Lower lobe of right lung (tissue), 2 donors: ENCODE measurements around the gene MAP3K5. TPM values are rescaled to one million over a fixed set of nuclear protein-coding genes. Genes with fewer than 3 reads are reported as not detected.
A peak's percentile ranks its signal among the peaks of the same experiment; 100 is the strongest.

ENCODE experiments used
- ATAC-seq, 2 donors: fragments of 200-7000 bp; cut with Tn5 transposase; one replicate each; pipeline ENCODE4 v1.9.1; 2020 to 2022; ENCODE audit warnings: mild to moderate bottlenecking in 2 of 2, moderate library complexity in 2 of 2
- DNase-seq: peaks from one replicate; pipeline ENCODE4 v3.0.0-alpha.2; 2020
- H3K27ac ChIP-seq: fragments of 200-600 bp; one replicate; pipeline ENCODE4 v1.8.0; 2022
- H3K27me3 ChIP-seq: fragments of 200-600 bp; one replicate; pipeline ENCODE4 v1.8.0; 2022; ENCODE audit warnings: low read depth
- H3K36me3 ChIP-seq: fragments of 200-600 bp; one replicate; pipeline ENCODE4 v1.8.0; 2022; ENCODE audit warnings: mild to moderate bottlenecking
- H3K4me1 ChIP-seq: fragments of 200-600 bp; one replicate; pipeline ENCODE4 v1.8.0; 2022
- H3K4me3 ChIP-seq: fragments of 200-600 bp; one replicate; pipeline ENCODE4 v1.8.0; 2022; ENCODE audit warnings: mild to moderate bottlenecking
- H3K9me3 ChIP-seq: fragments of 200-600 bp; one replicate; pipeline ENCODE4 v1.8.0; 2022
- CTCF ChIP-seq: fragments of 200-600 bp; IDR thresholded peaks from one replicate; pipeline ENCODE4 v1.8.0; 2022; ENCODE audit warnings: antibody characterized with exemption, mild to moderate bottlenecking
- intact Hi-C: fragments of 100-400 bp; cut with DNase I; formaldehyde crosslinking; loops from one replicate; pipeline ENCODE4 v1.11.0; 2022
- total RNA-seq: library from RNA; stranded (reverse); fragmentation: NEBNext Ultra II Directional; extraction: Animal tissue kit (Norgen Biotek cat#: 25700); gene quantifications from one replicate; pipeline ENCODE4 v1.2.1, GENCODE V29; 2021
- donor health status: DM: no; HTN: yes; CAD: no; lungs with severe emphysema.

The MAP3K5 gene
- total RNA-seq, 1 donor from 2014 or later = 32.0 TPM

- H3K9me3 ChIP-seq = no peaks in the 10 kb centered on the region
Observed at GRCh38 chr6:136673571-136673970, 118.7 kb downstream of the MAP3K5 start.

GRCh38 chr6:136672144-136672543 lies 120.1 kb downstream of the MAP3K5 start:
- no peaks in the 10 kb centered on the region for H3K9me3 ChIP-seq
- ATAC-seq = no peak
- no peak overlapping the region for H3K4me3 ChIP-seq
- intact Hi-C loops = no loop called here
- no peak for DNase-seq
- H3K36me3 ChIP-seq = peaks cover 12% of the 10 kb centered on the region
- TF ChIP-seq CTCF = no peak
- no peaks in the 10 kb centered on the region for H3K4me1 ChIP-seq
- no peak overlapping the region for H3K27ac ChIP-seq
- no peaks in the 10 kb centered on the region for H3K27me3 ChIP-seq

More at GRCh38 chr6:136673571-136673970, 118.7 kb downstream of the MAP3K5 start:
- TF ChIP-seq CTCF = no peak
- ATAC-seq (no peak), DNase-seq (no peak)
- Histone ChIP-seq H3K4me3 (no peak overlapping the region), H3K27me3 (no peaks in the 10 kb centered on the region), H3K27ac (no peak overlapping the region), H3K4me1 (no peaks in the 10 kb centered on the region), H3K36me3 (no peaks in the 10 kb centered on the region)
- intact Hi-C loops = no loop called here

- Histone ChIP-seq H3K4me3 (no peak overlapping the region), H3K36me3 (peaks cover 13% of the 10 kb centered on the region), H3K27ac (no peak overlapping the region), H3K4me1 (no peaks in the 10 kb centered on the region), H3K27me3 (no peaks in the 10 kb centered on the region), H3K9me3 (no peaks in the 10 kb centered on the region)
- TF ChIP-seq CTCF = no peak
- DNase-seq = no peak
- intact Hi-C loops = no loop called here
- peak in 1 of 2 donors; percentile 42 for ATAC-seq
Observed at GRCh38 chr6:136669299-136669699, 123.0 kb downstream of the MAP3K5 start.

GRCh38 chr6:136668571-136668970 lies 123.7 kb downstream of the MAP3K5 start:
- ATAC-seq (no peak), DNase-seq (no peak)
- no peaks in the 10 kb centered on the region for H3K4me1 ChIP-seq
- H3K27me3 ChIP-seq = no peaks in the 10 kb centered on the region
- H3K36me3 ChIP-seq = peaks cover 13% of the 10 kb centered on the region
- H3K9me3 ChIP-seq = no peaks in the 10 kb centered on the region
- intact Hi-C loops = no loop called here
- no peak for TF ChIP-seq CTCF
- no peak overlapping the region for H3K27ac ChIP-seq
- H3K4me3 ChIP-seq = no peak overlapping the region

GRCh38 chr6:136666041-136666440 lies 126.2 kb downstream of the MAP3K5 start:
- no peak overlapping the region for H3K27ac ChIP-seq

More at GRCh38 chr6:136666041-136666440, 126.2 kb downstream of the MAP3K5 start:
- ATAC-seq (no peak), DNase-seq (no peak)
- peaks cover 13% of the 10 kb centered on the region for H3K36me3 ChIP-seq
- no peak for TF ChIP-seq CTCF
- no peaks in the 10 kb centered on the region for H3K9me3 ChIP-seq
- intact Hi-C loops = no loop called here
- H3K4me3 ChIP-seq = no peak overlapping the region
- H3K27me3 ChIP-seq = no peaks in the 10 kb centered on the region
- H3K4me1 ChIP-seq = no peaks in the 10 kb centered on the region
